Activated CD4-positive, alpha-beta T cell treated with anti-CD3 and anti-CD28 coated beads, Interleukin-2, amount 10 ng/mL, durations not matched to agents 7 days and 5 days (primary cell): Measurements from ENCODE around the gene DENND2D. TPM values are rescaled to one million over a fixed set of nuclear protein-coding genes. Genes with fewer than 3 reads are reported as not detected.
"Not testable (repeated sequence)": the region's sequence is repeated elsewhere in the genome, so short reads cannot be mapped to it uniquely, and the experiment has no call there.

Experiments used
- CTCF ChIA-PET: fragments of 350-600 bp; sonication (Branson Sonifier 250); formaldehyde crosslinking; loops from one replicate; lab custom pipeline; 2021; ENCODE audit warnings: antibody characterized with exemption; lab: Charles Lee
- POLR2A ChIA-PET: fragments of 350-600 bp; sonication (Branson Sonifier 250); formaldehyde crosslinking; loops from one replicate; lab custom pipeline; 2021; ENCODE audit warnings: antibody characterized with exemption; lab: Charles Lee
- DNase-seq: peaks from one replicate; pipeline ENCODE4 v3.0.0-alpha.2; 2020
- H3K27ac Mint-ChIP-seq: one replicate; pipeline ENCODE4 v1.8.0; 2021; ENCODE audit warnings: mild to moderate bottlenecking, moderate library complexity, mixed read lengths
- H3K27me3 Mint-ChIP-seq: one replicate; pipeline ENCODE4 v1.8.0; 2021; ENCODE audit warnings: mixed read lengths
- H3K36me3 Mint-ChIP-seq: one replicate; pipeline ENCODE4 v1.8.0; 2021; ENCODE audit warnings: low read depth, mixed read lengths
- H3K4me1 Mint-ChIP-seq: one replicate; pipeline ENCODE4 v1.8.0; 2021; ENCODE audit warnings: mixed read lengths
- H3K4me3 Mint-ChIP-seq: one replicate; pipeline ENCODE4 v1.8.0; 2021; ENCODE audit warnings: mild to moderate bottlenecking, moderate library complexity, mixed read lengths
- H3K9me3 Mint-ChIP-seq: one replicate; pipeline ENCODE4 v1.8.0; 2021; ENCODE audit warnings: mixed read lengths
- total RNA-seq, 2 experiments: library from RNA; stranded (reverse); gene quantifications; one replicate each; pipeline ENCODE4 v1.2.3, GENCODE V29; 2021

Gene DENND2D
- total RNA-seq, 2 experiments from 2014 or later = 329 to 349 TPM

- Mint-ChIP-seq H3K27me3 (no peaks in the 10 kb centered on the region), H3K4me3 (peak overlapping the region; percentile 59), H3K9me3 (peaks cover 3% of the 10 kb centered on the region), H3K36me3 (peaks cover 15% of the 10 kb centered on the region), H3K4me1 (peaks cover 91% of the 10 kb centered on the region), H3K27ac (peak overlapping the region; percentile 93)
- peak; percentile 56 for DNase-seq
- ChIA-PET POLR2A (interaction anchor here (1.0 to 3.8 kb wide), 4 partner anchors 19 to 344 kb away, joined by 3 to 26 read pairs (median 5); partner anchors contain the start of gene DENND2D), CTCF (interaction anchor here (0.7 to 5.5 kb wide), 9 partner anchors 8 to 181 kb away, joined by 3 to 30 read pairs (median 4); partner anchors contain the start of gene CHI3L2)
These were observed 19.3 kb upstream of the DENND2D start for GRCh38 chr1:111219557-111220286.

- H3K27me3 Mint-ChIP-seq = no peaks in the 10 kb centered on the region
- peak overlapping the region; percentile 93 for H3K27ac Mint-ChIP-seq
- peaks cover 15% of the 10 kb centered on the region for H3K36me3 Mint-ChIP-seq
- peaks cover 3% of the 10 kb centered on the region for H3K9me3 Mint-ChIP-seq
- ChIA-PET POLR2A (interaction anchor here (0.7 to 3.8 kb wide), 6 partner anchors 18 to 343 kb away, joined by 3 to 26 read pairs (median 4); partner anchors contain the start of genes C1orf162 and DENND2D), CTCF (interaction anchor here (0.7 to 5.5 kb wide), 10 partner anchors 9 to 181 kb away, joined by 3 to 30 read pairs (median 5); partner anchors contain the start of gene CHI3L2)
- DNase-seq = no peak
- peaks cover 94% of the 10 kb centered on the region for H3K4me1 Mint-ChIP-seq
- peak overlapping the region; percentile 59 for H3K4me3 Mint-ChIP-seq
These were observed 18.5 kb upstream of the DENND2D start for GRCh38 chr1:111218701-111219556.

- ChIA-PET CTCF (interaction anchor here (0.6 to 5.5 kb wide), 9 partner anchors 8 to 695 kb away, joined by 3 to 30 read pairs (median 5); partner anchors contain the start of gene DENND2D), POLR2A (interaction anchor here (0.7 kb wide), 1 partner anchor 521 kb away, joined by 4 read pairs; no protein-coding TSS in a partner anchor)
- no peak for DNase-seq
- peak overlapping the region; percentile 60 for H3K4me3 Mint-ChIP-seq
- peaks cover 22% of the 10 kb centered on the region for H3K36me3 Mint-ChIP-seq
- peaks cover 3% of the 10 kb centered on the region for H3K9me3 Mint-ChIP-seq
- H3K27ac Mint-ChIP-seq = peak overlapping the region; percentile 93
- H3K27me3 Mint-ChIP-seq = no peaks in the 10 kb centered on the region
- peaks cover 97% of the 10 kb centered on the region for H3K4me1 Mint-ChIP-seq
These were observed 16.9 kb upstream of the DENND2D start for GRCh38 chr1:111217183-111217910.

GRCh38 chr1:111216751-111217150 is 16.3 kb upstream of the DENND2D start:
- H3K4me1 Mint-ChIP-seq = peaks cover 96% of the 10 kb centered on the region
- peak overlapping the region; percentile 93 for H3K27ac Mint-ChIP-seq
- peak overlapping the region; percentile 60 for H3K4me3 Mint-ChIP-seq
- ChIA-PET CTCF (interaction anchor here (1.0 to 5.5 kb wide), 4 partner anchors 9 to 19 kb away, joined by 3 to 30 read pairs (median 8); partner anchors contain the start of gene DENND2D), POLR2A (interaction anchor here (0.7 to 1.3 kb wide), 2 partner anchors 13 to 522 kb away, joined by 4 to 5 read pairs; no protein-coding TSS in a partner anchor)
- H3K36me3 Mint-ChIP-seq = peaks cover 25% of the 10 kb centered on the region
- no peaks in the 10 kb centered on the region for H3K27me3 Mint-ChIP-seq
- H3K9me3 Mint-ChIP-seq = peaks cover 3% of the 10 kb centered on the region
- no peak for DNase-seq

- Mint-ChIP-seq H3K4me3 (peak overlapping the region; percentile 60), H3K27ac (peak overlapping the region; percentile 93), H3K4me1 (peaks cover 88% of the 10 kb centered on the region), H3K36me3 (peaks cover 25% of the 10 kb centered on the region)
- H3K9me3 Mint-ChIP-seq, H3K27me3 Mint-ChIP-seq, DNase-seq: not testable (repeated sequence)
- POLR2A ChIA-PET = interaction anchor here (1.2 to 2.6 kb wide), 3 partner anchors 13 to 23 kb away, joined by 3 to 32 read pairs (median 5); partner anchors contain the start of gene DENND2D
- CTCF ChIA-PET = interaction anchor here (0.6 to 3.3 kb wide), 9 partner anchors 8 to 1366 kb away, joined by 3 to 24 read pairs (median 5); partner anchors contain the start of gene DENND2D
These were observed 14.8 kb upstream of the DENND2D start for GRCh38 chr1:111215285-111215684.

- ChIA-PET POLR2A (interaction anchor here (0.9 to 2.6 kb wide), 4 partner anchors 11 to 23 kb away, joined by 3 to 32 read pairs (median 4); partner anchors contain the start of gene DENND2D), CTCF (interaction anchor here (0.6 to 3.3 kb wide), 10 partner anchors 8 to 1366 kb away, joined by 3 to 24 read pairs (median 4); partner anchors contain the start of gene CHI3L2)
- peak overlapping the region; percentile 60 for H3K4me3 Mint-ChIP-seq
These were observed 14.4 kb upstream of the DENND2D start for GRCh38 chr1:111214884-111215283.

GRCh38 chr1:111214074-111214801 is 13.8 kb upstream of the DENND2D start:
- peaks cover 6% of the 10 kb centered on the region for H3K9me3 Mint-ChIP-seq
- CTCF ChIA-PET = interaction anchor here (0.6 to 3.3 kb wide), 8 partner anchors 9 to 243 kb away, joined by 3 to 24 read pairs (median 4); partner anchors contain the start of gene CHI3L2
- peak overlapping the region; percentile 93 for H3K27ac Mint-ChIP-seq
- H3K27me3 Mint-ChIP-seq = no peaks in the 10 kb centered on the region
- peaks cover 23% of the 10 kb centered on the region for H3K36me3 Mint-ChIP-seq
- no peak for DNase-seq
- peak overlapping the region; percentile 60 for H3K4me3 Mint-ChIP-seq
- POLR2A ChIA-PET = interaction anchor here (0.6 to 2.6 kb wide), 4 partner anchors 10 to 402 kb away, joined by 3 to 32 read pairs (median 4); partner anchors contain the start of gene DENND2D
- H3K4me1 Mint-ChIP-seq = peaks cover 87% of the 10 kb centered on the region

More at GRCh38 chr1:111214884-111215283, 14.4 kb upstream of the DENND2D start:
- Mint-ChIP-seq H3K27me3 (no peaks in the 10 kb centered on the region), H3K9me3 (peaks cover 6% of the 10 kb centered on the region), H3K36me3 (peaks cover 25% of the 10 kb centered on the region), H3K27ac (peak overlapping the region; percentile 93), H3K4me1 (peaks cover 88% of the 10 kb centered on the region)
- peak; percentile 58 for DNase-seq

- Mint-ChIP-seq H3K4me3 (peak overlapping the region; percentile 13), H3K27me3 (no peaks in the 10 kb centered on the region)
- POLR2A ChIA-PET = interaction anchor here (2.6 kb wide), 1 partner anchor 14 kb away, joined by 32 read pairs; the partner anchor contains the start of gene DENND2D
These were observed 13.0 kb upstream of the DENND2D start for GRCh38 chr1:111213412-111213811.

GRCh38 chr1:111212634-111213335 is 12.3 kb upstream of the DENND2D start:
- Mint-ChIP-seq H3K27ac (peak overlapping the region; percentile 93), H3K27me3 (no peaks in the 10 kb centered on the region), H3K36me3 (peaks cover 17% of the 10 kb centered on the region), H3K4me1 (peaks cover 85% of the 10 kb centered on the region), H3K9me3 (peaks cover 7% of the 10 kb centered on the region), H3K4me3 (no peak overlapping the region)
- DNase-seq = no peak
- POLR2A ChIA-PET = no interaction called here
- CTCF ChIA-PET = interaction anchor here (0.6 kb wide), 1 partner anchor 213 kb away, joined by 5 read pairs; no protein-coding TSS in a partner anchor

More at GRCh38 chr1:111213412-111213811, 13.0 kb upstream of the DENND2D start:
- CTCF ChIA-PET = interaction anchor here (1.2 to 3.3 kb wide), 2 partner anchors 12 to 16 kb away, joined by 5 to 24 read pairs; no protein-coding TSS in a partner anchor
- Mint-ChIP-seq H3K9me3 (peaks cover 6% of the 10 kb centered on the region), H3K4me1 (peaks cover 85% of the 10 kb centered on the region), H3K36me3 (peaks cover 21% of the 10 kb centered on the region), H3K27ac (peak overlapping the region; percentile 93)
- DNase-seq = no peak

- ChIA-PET POLR2A (interaction anchor here (0.5 kb wide), 1 partner anchor 9 kb away, joined by 4 read pairs; no protein-coding TSS in a partner anchor), CTCF (interaction anchor here (1.5 kb wide), 1 partner anchor 14 kb away, joined by 3 read pairs; no protein-coding TSS in a partner anchor)
- Mint-ChIP-seq H3K4me1 (peaks cover 81% of the 10 kb centered on the region), H3K36me3 (peaks cover 12% of the 10 kb centered on the region), H3K27me3 (no peaks in the 10 kb centered on the region), H3K9me3 (peaks cover 5% of the 10 kb centered on the region), H3K4me3 (no peak overlapping the region), H3K27ac (no peak overlapping the region)
- DNase-seq = no peak
These were observed 11.5 kb upstream of the DENND2D start for GRCh38 chr1:111211921-111212320.
